M059J (cell line): Measurements from ENCODE around the gene MAST2. TPM values are rescaled to one million over a fixed set of nuclear protein-coding genes. Genes with fewer than 3 reads are reported as not detected.
"Not testable (repeated sequence)": the region's sequence is repeated elsewhere in the genome, so short reads cannot be mapped to it uniquely, and the experiment has no call there.

Experiments used
- DNase-seq: peaks from one replicate; pipeline ENCODE4 v3.0.0-alpha.2; 2012; ENCODE audit warnings: low read depth
- total RNA-seq: library from RNA; depleted of rRNA; stranded (reverse); fragments of >200 nt; shearing (Covaris generic); gene quantifications from 2 replicates; pipeline ENCODE4 v1.2.3, GENCODE V29; 2014

Gene MAST2
- total RNA-seq, 1 experiment from 2014 or later, result 15.7 TPM

- DNase-seq, result not testable (repeated sequence)
Measured at GRCh38 chr1:45932205-45932604, 128.8 kb downstream of the MAST2 start.

- no peak for DNase-seq
Measured at GRCh38 chr1:45934947-45935346, 131.5 kb downstream of the MAST2 start.

- DNase-seq, result no peak
Measured at GRCh38 chr1:45938029-45938428, 134.6 kb downstream of the MAST2 start.

- no peak for DNase-seq
Measured at GRCh38 chr1:45942411-45942810, 139.0 kb downstream of the MAST2 start.

GRCh38 chr1:45943185-45943584 is 139.8 kb downstream of the MAST2 start:
- DNase-seq, result no peak

- peak; percentile 13 for DNase-seq
Measured at GRCh38 chr1:45945426-45945825, 142.0 kb downstream of the MAST2 start.

GRCh38 chr1:45949462-45949861 is 146.1 kb downstream of the MAST2 start:
- not testable (repeated sequence) for DNase-seq

- no peak for DNase-seq
Measured at GRCh38 chr1:45952072-45952471, 148.7 kb downstream of the MAST2 start.

GRCh38 chr1:45953934-45954847 is 150.8 kb downstream of the MAST2 start:
- peak; percentile 86 for DNase-seq

GRCh38 chr1:45957684-45958083 is 154.3 kb downstream of the MAST2 start:
- DNase-seq, result no peak

GRCh38 chr1:45958317-45958716 is 154.9 kb downstream of the MAST2 start:
- DNase-seq, result no peak

GRCh38 chr1:45960930-45961715 is 157.7 kb downstream of the MAST2 start:
- no peak for DNase-seq

- not testable (repeated sequence) for DNase-seq
Measured at GRCh38 chr1:45961936-45962335, 158.5 kb downstream of the MAST2 start.

- DNase-seq, result no peak
Measured at GRCh38 chr1:45968941-45969666, 165.7 kb downstream of the MAST2 start.

- no peak for DNase-seq
Measured at GRCh38 chr1:45969866-45970265, 166.5 kb downstream of the MAST2 start.

- no peak for DNase-seq
Measured at GRCh38 chr1:45971335-45971734, 167.9 kb downstream of the MAST2 start.

GRCh38 chr1:45971922-45972531 is 168.6 kb downstream of the MAST2 start:
- no peak for DNase-seq

GRCh38 chr1:45972621-45973020 is 169.2 kb downstream of the MAST2 start:
- no peak for DNase-seq

GRCh38 chr1:45973121-45973520 is 169.7 kb downstream of the MAST2 start:
- no peak for DNase-seq

GRCh38 chr1:45974541-45975269 is 171.3 kb downstream of the MAST2 start:
- DNase-seq, result peak; percentile 22

- no peak for DNase-seq
Measured at GRCh38 chr1:45976623-45977022, 173.2 kb downstream of the MAST2 start.
